ENCODE measurements around the gene NBPF14.
"Not testable (repeated sequence)": the region's sequence is repeated elsewhere in the genome, so short reads cannot be mapped to it uniquely, and the experiment has no call there.

- not testable (repeated sequence) for TF ChIP-seq CTCF, POLR2A (IDR thresholded peaks at IDR 0.05)
Measured at GRCh38 chr1:148514310-148514709, 81.5 kb downstream of the NBPF14 start.

All from thyroid gland (tissue), 4 donors.